ENCODE data around the gene UPK2. TPM values are rescaled to one million over a fixed set of nuclear protein-coding genes. Genes with fewer than 3 reads are reported as not detected.

The UPK2 gene
- polyA plus RNA-seq (2012; rRNA removed), result 0.15 and 0.21 TPM in 2 replicates
- polyA plus RNA-seq (2012; cell fraction: cytosol; rRNA removed), result 0.13 and 0.16 TPM in 2 replicates
- 0.14 and 0.38 TPM in 2 replicates for polyA plus RNA-seq (2012; cell fraction: nucleus; rRNA removed)

DNA sequence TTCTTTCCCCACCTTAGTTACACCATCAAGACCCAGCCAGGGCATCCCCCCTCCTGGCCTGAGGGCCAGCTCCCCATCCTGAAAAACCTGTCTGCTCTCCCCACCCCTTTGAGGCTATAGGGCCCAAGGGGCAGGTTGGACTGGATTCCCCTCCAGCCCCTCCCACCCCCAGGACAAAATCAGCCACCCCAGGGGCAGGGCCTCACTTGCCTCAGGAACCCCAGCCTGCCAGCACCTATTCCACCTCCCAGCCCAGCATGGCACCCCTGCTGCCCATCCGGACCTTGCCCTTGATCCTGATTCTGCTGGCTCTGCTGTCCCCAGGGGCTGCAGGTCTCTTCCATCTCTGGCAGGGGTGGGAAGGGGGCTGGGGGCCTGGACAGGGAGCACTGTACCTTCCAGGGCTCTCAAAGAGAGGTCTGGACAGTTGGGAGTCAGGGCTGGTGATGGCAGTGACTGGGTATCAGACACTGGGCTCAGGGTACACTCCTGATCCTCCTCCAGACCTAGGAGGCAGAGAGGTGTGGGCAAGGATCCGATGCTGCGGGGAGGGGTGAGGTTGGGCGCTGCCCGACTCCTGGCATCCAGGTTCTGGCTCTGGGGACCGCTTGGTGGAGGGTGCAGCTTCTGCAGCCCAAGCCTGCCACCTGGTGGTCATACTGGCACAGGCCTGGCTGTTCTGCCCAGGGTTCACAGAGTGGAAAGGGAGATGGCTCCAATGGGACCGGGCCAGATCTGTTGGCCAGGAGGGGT lies at the start of gene UPK2:
Gene UPK2, plus strand, starts transcription at position 205 of the 753 bp plus-strand sequence. Its CDS starts 53 bp downstream, at position 258.
- Histone ChIP-seq H3K36me3 (replicated peaks in 1 of 2; ENCODE audit: control insufficient read depth in 1 of 2, insufficient read depth in 2 of 2, low read length in 1 of 2) (no peaks in the 10 kb centered on the region), H3K27ac (ENCODE audit: low read depth in 2 of 2, low read length in 1 of 2) (no peak within 1 kb of the TSS), H3K9ac (no peak within 1 kb of the TSS), H4K20me1 (ENCODE audit: insufficient read depth) (no peaks in the 10 kb centered on the region), H3K4me2 (no peak within 1 kb of the TSS), H3K9me3 (no peaks in the 10 kb centered on the region), H3K79me2 (ENCODE audit: insufficient read depth) (no peaks in the 10 kb centered on the region), H3F3A (replicated peaks; ENCODE audit: insufficient read depth) (no peaks in the 10 kb centered on the region), H3K27me3 (ENCODE audit: insufficient read depth) (no peaks in the 10 kb centered on the region), H2AFZ (ENCODE audit: low read depth) (no peak within 1 kb of the TSS), H3K4me3 (ENCODE audit: low read depth in 2 of 2, low read length in 1 of 2) (no peak within 1 kb of the TSS; a peak in 1 of 4 replicates), H3K4me1 (ENCODE audit: control insufficient read depth in 1 of 2, insufficient read depth in 2 of 2, low read depth in 1 of 2, low read length in 1 of 2) (peaks cover 0 to 6% of the 10 kb centered on the region in 2 experiments; a peak in 1 of 4 replicates), H3K9me2 (no peaks in the 10 kb centered on the region)
- TF ChIP-seq, protein P1, sequence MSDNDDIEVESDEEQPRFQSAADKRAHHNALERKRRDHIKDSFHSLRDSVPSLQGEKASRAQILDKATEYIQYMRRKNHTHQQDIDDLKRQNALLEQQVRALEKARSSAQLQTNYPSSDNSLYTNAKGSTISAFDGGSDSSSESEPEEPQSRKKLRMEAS (IDR thresholded peaks at IDR 0.05; ENCODE audit: low read depth), result no peak
- TF ChIP-seq EP300 (IDR thresholded peaks at IDR 0.05; ENCODE audit: borderline replicate concordance in 1 of 2, low read depth in 1 of 2, low read length in 1 of 2), result no peak
- TF ChIP-seq RXRA (IDR thresholded peaks at IDR 0.05; ENCODE audit: borderline replicate concordance, low read depth), result no peak
- TF ChIP-seq, protein P2, sequence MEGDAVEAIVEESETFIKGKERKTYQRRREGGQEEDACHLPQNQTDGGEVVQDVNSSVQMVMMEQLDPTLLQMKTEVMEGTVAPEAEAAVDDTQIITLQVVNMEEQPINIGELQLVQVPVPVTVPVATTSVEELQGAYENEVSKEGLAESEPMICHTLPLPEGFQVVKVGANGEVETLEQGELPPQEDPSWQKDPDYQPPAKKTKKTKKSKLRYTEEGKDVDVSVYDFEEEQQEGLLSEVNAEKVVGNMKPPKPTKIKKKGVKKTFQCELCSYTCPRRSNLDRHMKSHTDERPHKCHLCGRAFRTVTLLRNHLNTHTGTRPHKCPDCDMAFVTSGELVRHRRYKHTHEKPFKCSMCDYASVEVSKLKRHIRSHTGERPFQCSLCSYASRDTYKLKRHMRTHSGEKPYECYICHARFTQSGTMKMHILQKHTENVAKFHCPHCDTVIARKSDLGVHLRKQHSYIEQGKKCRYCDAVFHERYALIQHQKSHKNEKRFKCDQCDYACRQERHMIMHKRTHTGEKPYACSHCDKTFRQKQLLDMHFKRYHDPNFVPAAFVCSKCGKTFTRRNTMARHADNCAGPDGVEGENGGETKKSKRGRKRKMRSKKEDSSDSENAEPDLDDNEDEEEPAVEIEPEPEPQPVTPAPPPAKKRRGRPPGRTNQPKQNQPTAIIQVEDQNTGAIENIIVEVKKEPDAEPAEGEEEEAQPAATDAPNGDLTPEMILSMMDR (IDR thresholded peaks at IDR 0.05), result peak; percentile 93
- TF ChIP-seq SMC3 (IDR thresholded peaks at IDR 0.05; ENCODE audit: low read depth, low read length), result peak; percentile 98
- TF ChIP-seq FOXM1 (IDR thresholded peaks at IDR 0.05; ENCODE audit: low read depth), result no peak
- no peak for TF ChIP-seq FOSL2 (IDR thresholded peaks at IDR 0.05; ENCODE audit: borderline replicate concordance, low read depth)
- peak; percentile 56 for TF ChIP-seq CHD2 (IDR thresholded peaks at IDR 0.05; ENCODE audit: low read length, partially characterized antibody)
- TF ChIP-seq, protein P3, sequence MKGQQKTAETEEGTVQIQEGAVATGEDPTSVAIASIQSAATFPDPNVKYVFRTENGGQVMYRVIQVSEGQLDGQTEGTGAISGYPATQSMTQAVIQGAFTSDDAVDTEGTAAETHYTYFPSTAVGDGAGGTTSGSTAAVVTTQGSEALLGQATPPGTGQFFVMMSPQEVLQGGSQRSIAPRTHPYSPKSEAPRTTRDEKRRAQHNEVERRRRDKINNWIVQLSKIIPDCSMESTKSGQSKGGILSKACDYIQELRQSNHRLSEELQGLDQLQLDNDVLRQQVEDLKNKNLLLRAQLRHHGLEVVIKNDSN (IDR thresholded peaks at IDR 0.05; ENCODE audit: borderline replicate concordance, low read depth), result no peak
- peak; percentile 98 for TF ChIP-seq RAD21 (IDR thresholded peaks at IDR 0.05; ENCODE audit: low read length)
- TF ChIP-seq JUND (IDR thresholded peaks at IDR 0.05), result no peak
- DNase-seq, result peak; percentile 93
- CTCF ChIA-PET, result interaction anchor here (0.6 to 12.7 kb wide), 31 partner anchors 8 to 361 kb away, joined by 3 to 186 read pairs (median 5); partner anchors contain the start of genes BCL9L, CENATAC, CXCR5 and DDX6
- 5% methylated on average over 6 of the region's 7 CpGs for WGBS (ENCODE audit: low lambda C conversion rate)
- POLR2A ChIA-PET, result interaction anchor here (1.7 kb wide), 1 partner anchor 48 kb away, joined by 4 read pairs; no protein-coding TSS in a partner anchor
